ENCODE data around the gene OSBPL6. TPM values are rescaled to one million over a fixed set of nuclear protein-coding genes. Genes with fewer than 3 reads are reported as not detected.

OSBPL6 gene
- total RNA-seq, 1 donor from 2014 or later, result 7.9 TPM

GRCh38 chr2:178208817-178209216 is 14.5 kb downstream of the OSBPL6 start:
- Histone ChIP-seq H3K27me3 (ENCODE audit: low read depth) (no peaks in the 10 kb centered on the region), H3K4me1 (no peaks in the 10 kb centered on the region), H3K4me3 (no peak overlapping the region), H3K27ac (no peak overlapping the region), H3K36me3 (no peaks in the 10 kb centered on the region), H3K9me3 (no peaks in the 10 kb centered on the region)
- ATAC-seq, result no peak
- DNase-seq, result no peak
- peak; percentile 29 for TF ChIP-seq CTCF (IDR thresholded peaks at IDR 0.05)
- intact Hi-C loops (cut with DNase I), result no loop called here

DNA sequence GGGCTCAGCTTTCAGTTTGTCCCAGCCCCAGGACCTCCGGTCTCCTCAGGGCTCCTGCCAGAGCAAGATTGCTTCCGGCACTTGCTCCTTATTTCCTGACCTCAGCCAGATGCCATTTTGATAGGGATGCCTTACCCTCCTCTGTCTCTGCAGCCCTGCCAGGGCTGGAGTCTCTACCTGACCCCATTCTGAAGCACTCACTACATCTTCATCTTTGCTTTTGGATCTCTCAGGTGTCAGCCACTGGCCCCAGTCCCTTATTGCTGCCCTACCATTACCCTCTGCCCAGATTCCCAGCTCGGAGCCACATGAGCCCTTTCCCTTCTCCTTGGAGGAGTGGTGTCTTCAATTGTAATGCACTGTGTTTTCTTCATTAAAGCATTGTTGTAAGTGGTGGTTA is 17.1 kb downstream of the OSBPL6 start:
- Histone ChIP-seq H3K36me3 (no peaks in the 10 kb centered on the region), H3K27me3 (ENCODE audit: low read depth) (no peaks in the 10 kb centered on the region), H3K27ac (no peak overlapping the region), H3K9me3 (no peaks in the 10 kb centered on the region), H3K4me3 (no peak overlapping the region), H3K4me1 (no peaks in the 10 kb centered on the region)
- no peak for TF ChIP-seq CTCF (IDR thresholded peaks at IDR 0.05)
- ATAC-seq, result no peak
- intact Hi-C loops (cut with DNase I), result no loop called here
- no peak for DNase-seq

GRCh38 chr2:178211943-178212342 is 17.6 kb downstream of the OSBPL6 start:
- intact Hi-C loops (cut with DNase I), result no loop called here

DNA sequence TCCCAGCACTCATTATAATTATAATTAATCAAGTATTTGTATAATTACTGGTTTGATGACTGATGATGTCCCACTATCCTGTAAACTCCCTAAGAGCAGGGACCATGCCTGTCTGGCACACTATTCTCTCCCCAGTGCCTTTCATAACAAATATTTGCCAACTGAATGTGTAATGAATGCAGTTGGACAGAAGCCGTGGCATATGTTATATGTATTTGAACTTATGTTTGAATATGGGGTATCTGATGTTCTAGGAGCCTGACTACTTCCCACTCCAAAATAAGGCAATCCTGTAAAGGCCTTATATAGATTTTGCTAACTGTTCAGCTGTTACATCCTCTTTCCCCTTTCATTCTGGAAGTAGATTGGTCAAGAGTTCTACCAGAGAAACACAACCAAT is 19.7 kb downstream of the OSBPL6 start:
- Histone ChIP-seq H3K27ac (no peak overlapping the region), H3K4me1 (no peaks in the 10 kb centered on the region), H3K36me3 (no peaks in the 10 kb centered on the region), H3K9me3 (no peaks in the 10 kb centered on the region), H3K4me3 (no peak overlapping the region), H3K27me3 (ENCODE audit: low read depth) (no peaks in the 10 kb centered on the region)
- intact Hi-C loops (cut with DNase I), result no loop called here
- DNase-seq (no peak), ATAC-seq (no peak)
- no peak for TF ChIP-seq CTCF (IDR thresholded peaks at IDR 0.05)

More at GRCh38 chr2:178211943-178212342, 17.6 kb downstream of the OSBPL6 start:
- ATAC-seq, result no peak
- no peak for DNase-seq
- H3K27me3 ChIP-seq (ENCODE audit: low read depth), result no peaks in the 10 kb centered on the region
- H3K9me3 ChIP-seq, result no peaks in the 10 kb centered on the region
- no peak overlapping the region for H3K27ac ChIP-seq
- H3K36me3 ChIP-seq, result no peaks in the 10 kb centered on the region
- no peak for TF ChIP-seq CTCF (IDR thresholded peaks at IDR 0.05)
- H3K4me3 ChIP-seq, result no peak overlapping the region
- no peaks in the 10 kb centered on the region for H3K4me1 ChIP-seq

DNA sequence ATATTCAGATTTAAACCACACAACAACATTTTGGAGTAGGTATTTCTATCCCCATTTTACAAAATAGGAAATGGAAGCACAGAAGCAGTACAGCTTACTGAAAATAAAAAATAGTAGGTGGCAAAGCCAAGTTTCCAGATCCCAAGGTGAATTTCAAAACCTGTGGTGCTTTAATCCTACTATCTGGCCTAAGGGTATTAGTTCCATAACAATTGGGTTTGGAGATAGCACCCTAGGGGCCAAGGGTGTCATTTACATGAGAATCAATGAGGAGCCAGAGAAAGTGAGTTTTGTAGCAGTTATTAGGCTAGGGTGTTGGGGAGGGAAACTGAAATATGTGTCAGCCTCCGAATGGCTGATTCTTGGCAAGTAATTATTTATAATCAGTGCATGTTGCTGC is 24.9 kb downstream of the OSBPL6 start:
- Histone ChIP-seq H3K9me3 (no peaks in the 10 kb centered on the region), H3K27ac (no peak overlapping the region), H3K36me3 (no peaks in the 10 kb centered on the region), H3K4me1 (no peaks in the 10 kb centered on the region), H3K4me3 (no peak overlapping the region), H3K27me3 (ENCODE audit: low read depth) (no peaks in the 10 kb centered on the region)
- ATAC-seq (no peak), DNase-seq (no peak)
- intact Hi-C loops (cut with DNase I), result no loop called here
- TF ChIP-seq CTCF (IDR thresholded peaks at IDR 0.05), result no peak

DNA sequence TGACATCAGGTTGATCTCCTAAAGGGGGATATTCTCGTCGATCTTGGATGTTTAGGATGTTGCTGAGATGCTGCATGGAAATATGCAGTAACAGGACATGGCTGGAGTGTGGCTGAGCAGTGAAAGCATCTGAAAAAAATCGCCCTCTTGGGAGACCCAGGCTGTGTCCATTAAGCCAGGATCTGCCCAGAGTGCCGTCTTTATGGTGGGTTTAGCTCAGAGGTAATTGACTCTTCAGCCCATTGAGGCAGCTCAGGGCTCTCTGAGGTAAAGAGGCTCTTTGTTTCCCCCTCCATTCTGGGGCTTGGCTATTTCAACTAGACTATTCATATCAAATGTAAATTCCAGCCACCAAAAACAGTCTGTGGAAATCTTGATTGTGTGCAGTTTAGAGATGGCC is 26.5 kb downstream of the OSBPL6 start:
- no peaks in the 10 kb centered on the region for H3K27me3 ChIP-seq (ENCODE audit: low read depth)
- intact Hi-C loops (cut with DNase I), result no loop called here
- no peak overlapping the region for H3K27ac ChIP-seq
- no peaks in the 10 kb centered on the region for H3K9me3 ChIP-seq
- H3K4me3 ChIP-seq, result no peak overlapping the region
- no peaks in the 10 kb centered on the region for H3K36me3 ChIP-seq
- no peak for DNase-seq
- TF ChIP-seq CTCF (IDR thresholded peaks at IDR 0.05), result no peak
- no peaks in the 10 kb centered on the region for H3K4me1 ChIP-seq
- ATAC-seq, result no peak

Measured in lower lobe of right lung (tissue), 2 donors.